ENCODE data around the gene MAP3K4. TPM values are rescaled to one million over a fixed set of nuclear protein-coding genes. Genes with fewer than 3 reads are reported as not detected.

MAP3K4 gene
- total RNA-seq, 1 experiment from 2014 or later, result 54.3 TPM

DNA sequence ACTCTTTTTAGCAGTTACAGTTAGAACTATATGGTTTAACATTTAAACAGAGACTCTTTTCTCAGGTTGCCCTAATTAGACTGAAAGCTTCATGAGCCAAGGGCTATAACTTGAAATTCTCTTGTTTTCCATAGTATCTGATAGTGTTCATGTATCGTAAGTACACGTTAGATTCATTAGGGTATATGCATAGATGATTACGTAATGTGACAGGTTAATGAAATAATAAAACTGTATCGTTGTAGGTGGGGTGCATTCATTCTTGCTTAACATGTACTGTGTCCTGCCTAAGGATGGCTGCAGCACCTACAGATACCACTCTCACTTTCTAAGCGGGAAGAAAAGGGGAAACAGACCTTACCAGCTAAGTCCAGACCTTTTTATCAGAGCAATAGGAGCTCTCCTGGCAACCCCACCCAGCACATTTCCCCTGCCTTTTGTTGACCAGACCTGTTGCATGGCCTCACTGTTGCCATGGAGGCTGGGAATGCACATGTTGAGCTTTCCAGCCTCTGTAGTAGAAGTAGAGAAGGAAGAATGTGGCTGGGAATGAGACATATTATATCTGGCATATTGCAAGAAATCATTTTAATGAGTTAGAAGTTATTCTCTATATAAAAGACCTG lies 83.0 kb downstream of the MAP3K4 start:
- H3K9me3 ChIP-seq (ENCODE audit: control insufficient read depth, low read depth, low read length), result no peaks in the 10 kb centered on the region
- H4K91ac ChIP-seq (ENCODE audit: insufficient read length, low read depth, low read length), result no peak overlapping the region
- no peaks in the 10 kb centered on the region for H3K23me2 ChIP-seq (ENCODE audit: insufficient read length, low read depth, low read length, poor library complexity, severe bottlenecking)
- H3K56ac ChIP-seq (ENCODE audit: insufficient read length, low read depth, low read length), result no peak overlapping the region
- H3K4me2 ChIP-seq (ENCODE audit: insufficient read depth, insufficient read length, low read length), result no peak overlapping the region
- H3K4me3 Mint-ChIP-seq, result no peak overlapping the region
- no peak overlapping the region for H2BK12ac ChIP-seq (ENCODE audit: insufficient read length, low read depth, low read length)
- no peak overlapping the region for H3K23ac ChIP-seq (ENCODE audit: insufficient read length, low read depth, low read length)
- H2BK15ac ChIP-seq (ENCODE audit: low read depth, low read length), result no peak overlapping the region
- no peak overlapping the region for H3K27ac ChIP-seq (ENCODE audit: insufficient read length, low read depth, low read length)
- no peaks in the 10 kb centered on the region for H3K79me2 ChIP-seq (ENCODE audit: insufficient read depth, low read length)
- H3K9ac ChIP-seq (ENCODE audit: extremely low read depth, insufficient read length, low read length), result no peak overlapping the region
- no peak overlapping the region for H3T11ph ChIP-seq (ENCODE audit: low read length)
- no peak overlapping the region for H2AK5ac ChIP-seq (ENCODE audit: insufficient read length, low read length)
- no peak for TF ChIP-seq CTCF (conservative IDR thresholded peaks at IDR 0.05)
- no peak overlapping the region for H2BK5ac ChIP-seq (ENCODE audit: insufficient read length, low read length)
- no peaks in the 10 kb centered on the region for H3K79me1 ChIP-seq (ENCODE audit: insufficient read depth, low read depth, low read length, poor library complexity, severe bottlenecking)
- H3K4me1 Mint-ChIP-seq, result peaks cover 3 to 4% of the 10 kb centered on the region in 2 experiments; a peak in 2 of 4 replicates
- H3K27me3 ChIP-seq (ENCODE audit: insufficient read depth, low read length), result no peaks in the 10 kb centered on the region
- no peak overlapping the region for H2BK120ac ChIP-seq (ENCODE audit: low read depth, low read length, poor library complexity, severe bottlenecking)
- H3K36me3 Mint-ChIP-seq (ENCODE audit: insufficient read depth in 1 of 3, low read depth in 3 of 3), result peaks cover 5 to 14% (median 9%) of the 10 kb centered on the region in 3 experiments; a peak in 6 of 7 replicates
- no CpG with 5 or more reads among the region's 5 CpGs for WGBS (ENCODE audit: extremely low coverage, insufficient read length, low lambda C conversion rate)
- no peak overlapping the region for H2AFZ ChIP-seq (ENCODE audit: low read length)
- H3K14ac ChIP-seq (ENCODE audit: insufficient read depth, low read length), result no peak overlapping the region
- no peaks in the 10 kb centered on the region for H4K20me1 ChIP-seq (ENCODE audit: control insufficient read depth, insufficient read depth, insufficient read length)
- H2BK20ac ChIP-seq (ENCODE audit: low read depth, low read length, poor library complexity, severe bottlenecking), result no peak overlapping the region
- no peaks in the 10 kb centered on the region for H3K27me3 Mint-ChIP-seq (ENCODE audit: low read depth)
- no peak overlapping the region for H3K18ac ChIP-seq (ENCODE audit: insufficient read length, low read depth, low read length)
- no peak overlapping the region for H3K27ac Mint-ChIP-seq
- no peak overlapping the region for H4K5ac ChIP-seq (ENCODE audit: insufficient read length, low read depth, low read length)
- H3K9me3 Mint-ChIP-seq, result no peaks in the 10 kb centered on the region
- H3K4me1 ChIP-seq (ENCODE audit: insufficient read depth, low read length), result no peaks in the 10 kb centered on the region
- DNase-seq, result no peak
- H3K4ac ChIP-seq (ENCODE audit: low read depth, low read length), result no peak overlapping the region
- H4K8ac ChIP-seq (replicated peaks; ENCODE audit: insufficient read length, low read depth, low read length), result no peak overlapping the region
